HepG2 (cell line): ENCODE data around the gene KLF6. TPM values are rescaled to one million over a fixed set of nuclear protein-coding genes. Genes with fewer than 3 reads are reported as not detected.

ENCODE experiments used
- CBX2 ChIP-seq, 2 experiments: fragments of 200-600 bp in 1 of 2; sonication (generic); formaldehyde crosslinking in 1 of 2; IDR thresholded peaks; 2 replicates each; pipeline versions ENCODE4 v1.7.0 to v1.8.1; 2018 to 2022; ENCODE audit warnings: low read depth in 2 of 2, low read length in 1 of 2, mild to moderate bottlenecking in 1 of 2, missing genetic modification reagents in 1 of 2
- GATAD1 ChIP-seq: IDR thresholded peaks from 2 replicates; pipeline ENCODE4 v1.6.1; 2016; ENCODE audit warnings: missing genetic modification reagents, missing compliant biosample characterization
- LCORL ChIP-seq, 2 experiments: fragments of 450-650 bp in 1 of 2; sonication (generic) in 1 of 2; formaldehyde crosslinking in 1 of 2; IDR thresholded peaks; 2 replicates each; pipeline versions ENCODE4 v1.5.0 to v1.6.1; 2017 to 2020; ENCODE audit warnings: antibody characterized with exemption in 1 of 2, missing genetic modification reagents in 1 of 2
- MIER3 ChIP-seq: IDR thresholded peaks from 2 replicates; pipeline ENCODE4 v1.6.1; 2016; ENCODE audit warnings: missing compliant biosample characterization, borderline replicate concordance
- NCOA2 ChIP-seq: sonication (generic); formaldehyde crosslinking; IDR thresholded peaks from 2 replicates; pipeline ENCODE4 v1.8.0; 2022; ENCODE audit warnings: inconsistent platforms
- ZBTB42 ChIP-seq: sonication (generic); formaldehyde crosslinking; IDR thresholded peaks from 2 replicates; pipeline ENCODE4 v1.5.0; 2020; ENCODE audit warnings: mild to moderate bottlenecking, missing genetic modification reagents
- ZNF451 ChIP-seq: sonication (generic); formaldehyde crosslinking; IDR thresholded peaks from 2 replicates; pipeline ENCODE4 v1.5.0; 2020; ENCODE audit warnings: mild to moderate bottlenecking, missing genetic modification reagents
- ZNF564 ChIP-seq: sonication (generic); formaldehyde crosslinking; IDR thresholded peaks from 2 replicates; pipeline ENCODE4 v1.8.1; 2023; ENCODE audit warnings: mild to moderate bottlenecking, missing genetic modification reagents
- ZNF629 ChIP-seq: sonication (generic); formaldehyde crosslinking; conservative IDR thresholded peaks from 2 replicates; pipeline ENCODE4 v1.5.0; 2020; ENCODE audit warnings: missing genetic modification reagents
- ZNF670 ChIP-seq: sonication (generic); formaldehyde crosslinking; IDR thresholded peaks from 2 replicates; pipeline ENCODE4 v1.8.0; 2022; ENCODE audit warnings: mild to moderate bottlenecking, missing genetic modification reagents, borderline replicate concordance
- polyA plus RNA-seq, 8 experiments: library from polyadenylated mRNA; depleted of rRNA in 3 of 8; stranded (reverse) in 7 of 8; unstranded in 1 of 8; fragments of >200 nt; fragmentation: Illumina TruSeq in 4 of 8; extraction: Trizol in 4 of 8; gene quantifications; 2 replicates each; pipeline versions ENCODE4 v1.2.1 to v1.2.3, GENCODE V29; 2011 to 2016; ENCODE audit warnings: low read depth in 4 of 8, missing spikeins in 1 of 8, mixed read lengths in 1 of 8; ENCODE audit not compliant: insufficient read depth in 1 of 8
- total RNA-seq, 5 experiments: library from RNA; depleted of rRNA; stranded (reverse); fragments of >200 nt; fragmentation: Illumina TruSeq; extraction: Trizol; gene quantifications; 2 replicates each; pipeline ENCODE4 v1.2.3, GENCODE V29; 2016; ENCODE audit warnings: low read depth in 1 of 5
- TF ChIP-seq, protein P1 (sequence below): sonication (generic); formaldehyde crosslinking; IDR thresholded peaks from 2 replicates; pipeline ENCODE4 v1.5.1; 2020; ENCODE audit warnings: missing genetic modification reagents, mild to moderate bottlenecking, borderline replicate concordance
- TF ChIP-seq, protein P2 (sequence below): sonication (generic); formaldehyde crosslinking; IDR thresholded peaks from 2 replicates; pipeline ENCODE4 v1.4.0; 2020; ENCODE audit warnings: mild to moderate bottlenecking, missing genetic modification reagents
- TF ChIP-seq, protein P3 (sequence below): sonication (generic); formaldehyde crosslinking; IDR thresholded peaks from 2 replicates; pipeline ENCODE4 v1.5.1; 2020; ENCODE audit warnings: missing genetic modification reagents, mild to moderate bottlenecking, borderline replicate concordance
- TF ChIP-seq, protein P4 (sequence below): sonication (generic); formaldehyde crosslinking; IDR thresholded peaks from 2 replicates; pipeline ENCODE4 v1.5.1; 2020; ENCODE audit warnings: mild to moderate bottlenecking, missing genetic modification reagents, borderline replicate concordance
- TF ChIP-seq, protein P5 (sequence below): sonication (generic); formaldehyde crosslinking; IDR thresholded peaks from 2 replicates; pipeline ENCODE4 v1.4.0; 2020; ENCODE audit warnings: missing genetic modification reagents
- TF ChIP-seq, protein P6 (sequence below), 2 experiments: IDR thresholded peaks; 2 replicates each; pipeline ENCODE4 v1.6.1; 2011 to 2012; ENCODE audit warnings: low read length in 2 of 2, borderline replicate concordance in 1 of 2, low read depth in 1 of 2, mild to moderate bottlenecking in 1 of 2, moderate library complexity in 1 of 2
- TF ChIP-seq, protein P7 (sequence below): IDR thresholded peaks from 2 replicates; pipeline ENCODE4 v1.6.1; 2016; ENCODE audit warnings: control low read depth

Gene KLF6
- total and polyA plus RNA-seq, 2 of the 13 experiments (the other 11 are each of a cell fraction or from before 2014, with no cell fraction given) = 27.0 to 71.9 TPM

DNA sequence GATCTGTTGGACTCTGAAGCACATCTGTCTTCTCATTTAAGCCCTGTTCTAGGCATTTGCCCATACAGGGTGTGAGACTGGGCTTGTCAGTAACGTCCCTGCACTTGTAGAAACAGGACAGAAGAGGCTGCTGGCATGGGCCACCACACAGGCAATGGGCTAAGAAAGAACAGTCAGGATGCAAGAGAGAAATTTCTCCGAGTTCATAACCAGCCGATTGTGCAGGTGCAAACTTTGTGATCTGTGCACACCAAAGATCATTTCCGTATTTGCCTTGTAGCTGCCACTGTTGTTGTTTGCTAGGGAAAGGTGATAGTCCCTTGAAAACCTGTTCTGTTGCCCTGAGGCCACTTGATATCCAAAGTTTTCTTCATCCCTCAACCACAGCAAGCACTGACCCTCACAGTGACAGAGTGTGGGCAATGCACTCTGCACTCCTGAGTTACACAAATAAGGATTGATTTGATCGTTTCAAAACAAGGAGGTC lies 20.3 kb downstream of the KLF6 start (continued):
- TF ChIP-seq, protein P1, sequence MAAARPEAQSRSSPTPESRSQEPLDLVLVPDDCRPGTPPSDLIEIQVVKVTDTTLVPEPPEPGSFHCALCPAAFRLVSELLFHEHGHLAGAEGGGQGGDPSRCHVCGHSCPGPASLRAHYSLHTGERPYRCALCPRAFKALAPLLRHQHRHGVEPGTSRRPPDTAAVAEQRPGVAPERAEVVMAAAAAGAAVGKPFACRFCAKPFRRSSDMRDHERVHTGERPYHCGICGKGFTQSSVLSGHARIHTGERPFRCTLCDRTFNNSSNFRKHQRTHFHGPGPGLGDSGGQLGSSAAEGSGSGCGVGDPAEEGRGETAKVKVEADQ (CRISPR knock-in tag) = no peak
- TF ChIP-seq, protein P2, sequence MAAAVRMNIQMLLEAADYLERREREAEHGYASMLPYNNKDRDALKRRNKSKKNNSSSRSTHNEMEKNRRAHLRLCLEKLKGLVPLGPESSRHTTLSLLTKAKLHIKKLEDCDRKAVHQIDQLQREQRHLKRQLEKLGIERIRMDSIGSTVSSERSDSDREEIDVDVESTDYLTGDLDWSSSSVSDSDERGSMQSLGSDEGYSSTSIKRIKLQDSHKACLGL (CRISPR knock-in tag) = no peak
- TF ChIP-seq, protein P3, sequence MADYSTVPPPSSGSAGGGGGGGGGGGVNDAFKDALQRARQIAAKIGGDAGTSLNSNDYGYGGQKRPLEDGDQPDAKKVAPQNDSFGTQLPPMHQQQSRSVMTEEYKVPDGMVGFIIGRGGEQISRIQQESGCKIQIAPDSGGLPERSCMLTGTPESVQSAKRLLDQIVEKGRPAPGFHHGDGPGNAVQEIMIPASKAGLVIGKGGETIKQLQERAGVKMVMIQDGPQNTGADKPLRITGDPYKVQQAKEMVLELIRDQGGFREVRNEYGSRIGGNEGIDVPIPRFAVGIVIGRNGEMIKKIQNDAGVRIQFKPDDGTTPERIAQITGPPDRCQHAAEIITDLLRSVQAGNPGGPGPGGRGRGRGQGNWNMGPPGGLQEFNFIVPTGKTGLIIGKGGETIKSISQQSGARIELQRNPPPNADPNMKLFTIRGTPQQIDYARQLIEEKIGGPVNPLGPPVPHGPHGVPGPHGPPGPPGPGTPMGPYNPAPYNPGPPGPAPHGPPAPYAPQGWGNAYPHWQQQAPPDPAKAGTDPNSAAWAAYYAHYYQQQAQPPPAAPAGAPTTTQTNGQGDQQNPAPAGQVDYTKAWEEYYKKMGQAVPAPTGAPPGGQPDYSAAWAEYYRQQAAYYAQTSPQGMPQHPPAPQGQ (CRISPR knock-in tag) = no peak
- TF ChIP-seq, protein P4, sequence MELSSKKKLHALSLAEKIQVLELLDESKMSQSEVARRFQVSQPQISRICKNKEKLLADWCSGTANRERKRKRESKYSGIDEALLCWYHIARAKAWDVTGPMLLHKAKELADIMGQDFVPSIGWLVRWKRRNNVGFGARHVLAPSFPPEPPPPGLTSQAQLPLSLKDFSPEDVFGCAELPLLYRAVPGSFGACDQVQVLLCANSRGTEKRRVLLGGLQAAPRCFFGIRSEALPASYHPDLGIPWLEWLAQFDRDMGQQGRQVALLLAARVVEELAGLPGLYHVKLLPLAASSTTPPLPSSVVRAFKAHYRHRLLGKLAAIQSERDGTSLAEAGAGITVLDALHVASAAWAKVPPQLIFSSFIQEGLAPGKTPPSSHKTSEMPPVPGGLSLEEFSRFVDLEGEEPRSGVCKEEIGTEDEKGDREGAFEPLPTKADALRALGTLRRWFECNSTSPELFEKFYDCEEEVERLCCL = no peak
- TF ChIP-seq ZNF629 (CRISPR knock-in tag) = peak; percentile 40
- TF ChIP-seq, protein P5, sequence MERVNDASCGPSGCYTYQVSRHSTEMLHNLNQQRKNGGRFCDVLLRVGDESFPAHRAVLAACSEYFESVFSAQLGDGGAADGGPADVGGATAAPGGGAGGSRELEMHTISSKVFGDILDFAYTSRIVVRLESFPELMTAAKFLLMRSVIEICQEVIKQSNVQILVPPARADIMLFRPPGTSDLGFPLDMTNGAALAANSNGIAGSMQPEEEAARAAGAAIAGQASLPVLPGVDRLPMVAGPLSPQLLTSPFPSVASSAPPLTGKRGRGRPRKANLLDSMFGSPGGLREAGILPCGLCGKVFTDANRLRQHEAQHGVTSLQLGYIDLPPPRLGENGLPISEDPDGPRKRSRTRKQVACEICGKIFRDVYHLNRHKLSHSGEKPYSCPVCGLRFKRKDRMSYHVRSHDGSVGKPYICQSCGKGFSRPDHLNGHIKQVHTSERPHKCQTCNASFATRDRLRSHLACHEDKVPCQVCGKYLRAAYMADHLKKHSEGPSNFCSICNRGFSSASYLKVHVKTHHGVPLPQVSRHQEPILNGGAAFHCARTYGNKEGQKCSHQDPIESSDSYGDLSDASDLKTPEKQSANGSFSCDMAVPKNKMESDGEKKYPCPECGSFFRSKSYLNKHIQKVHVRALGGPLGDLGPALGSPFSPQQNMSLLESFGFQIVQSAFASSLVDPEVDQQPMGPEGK (CRISPR knock-in tag) = no peak
- TF ChIP-seq ZNF451 (CRISPR knock-in tag) = no peak
- no peak for TF ChIP-seq ZNF564 (CRISPR knock-in tag)
- no peak for TF ChIP-seq LCORL (IDR thresholded peaks at IDR 0.05)
- TF ChIP-seq LCORL (CRISPR knock-in tag; IDR thresholded peaks at IDR 0.05) = peak; percentile 53; the same call in 1 of the 2 replicates
- TF ChIP-seq GATAD1 = 0 out of 2 replicates have a peak, but pooled peaks have one; percentile 22
- TF ChIP-seq ZNF670 (CRISPR knock-in tag) = no peak
- TF ChIP-seq NCOA2 = 0 out of 2 replicates have a peak, but pooled peaks have one; percentile 24
- TF ChIP-seq ZBTB42 (CRISPR knock-in tag) = no peak
- TF ChIP-seq MIER3 (CRISPR knock-in tag) = no peak
- TF ChIP-seq CBX2 (IDR thresholded peaks at IDR 0.05; ENCODE audit: low read depth, low read length) = no peak
- no peak for TF ChIP-seq CBX2 (CRISPR knock-in tag; IDR thresholded peaks at IDR 0.05; ENCODE audit: low read depth)
- TF ChIP-seq, protein P6, sequence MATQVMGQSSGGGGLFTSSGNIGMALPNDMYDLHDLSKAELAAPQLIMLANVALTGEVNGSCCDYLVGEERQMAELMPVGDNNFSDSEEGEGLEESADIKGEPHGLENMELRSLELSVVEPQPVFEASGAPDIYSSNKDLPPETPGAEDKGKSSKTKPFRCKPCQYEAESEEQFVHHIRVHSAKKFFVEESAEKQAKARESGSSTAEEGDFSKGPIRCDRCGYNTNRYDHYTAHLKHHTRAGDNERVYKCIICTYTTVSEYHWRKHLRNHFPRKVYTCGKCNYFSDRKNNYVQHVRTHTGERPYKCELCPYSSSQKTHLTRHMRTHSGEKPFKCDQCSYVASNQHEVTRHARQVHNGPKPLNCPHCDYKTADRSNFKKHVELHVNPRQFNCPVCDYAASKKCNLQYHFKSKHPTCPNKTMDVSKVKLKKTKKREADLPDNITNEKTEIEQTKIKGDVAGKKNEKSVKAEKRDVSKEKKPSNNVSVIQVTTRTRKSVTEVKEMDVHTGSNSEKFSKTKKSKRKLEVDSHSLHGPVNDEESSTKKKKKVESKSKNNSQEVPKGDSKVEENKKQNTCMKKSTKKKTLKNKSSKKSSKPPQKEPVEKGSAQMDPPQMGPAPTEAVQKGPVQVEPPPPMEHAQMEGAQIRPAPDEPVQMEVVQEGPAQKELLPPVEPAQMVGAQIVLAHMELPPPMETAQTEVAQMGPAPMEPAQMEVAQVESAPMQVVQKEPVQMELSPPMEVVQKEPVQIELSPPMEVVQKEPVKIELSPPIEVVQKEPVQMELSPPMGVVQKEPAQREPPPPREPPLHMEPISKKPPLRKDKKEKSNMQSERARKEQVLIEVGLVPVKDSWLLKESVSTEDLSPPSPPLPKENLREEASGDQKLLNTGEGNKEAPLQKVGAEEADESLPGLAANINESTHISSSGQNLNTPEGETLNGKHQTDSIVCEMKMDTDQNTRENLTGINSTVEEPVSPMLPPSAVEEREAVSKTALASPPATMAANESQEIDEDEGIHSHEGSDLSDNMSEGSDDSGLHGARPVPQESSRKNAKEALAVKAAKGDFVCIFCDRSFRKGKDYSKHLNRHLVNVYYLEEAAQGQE (IDR thresholded peaks at IDR 0.05; ENCODE audit: borderline replicate concordance in 1 of 2, low read depth in 1 of 2, low read length in 2 of 2) = no peak
- TF ChIP-seq, protein P7, sequence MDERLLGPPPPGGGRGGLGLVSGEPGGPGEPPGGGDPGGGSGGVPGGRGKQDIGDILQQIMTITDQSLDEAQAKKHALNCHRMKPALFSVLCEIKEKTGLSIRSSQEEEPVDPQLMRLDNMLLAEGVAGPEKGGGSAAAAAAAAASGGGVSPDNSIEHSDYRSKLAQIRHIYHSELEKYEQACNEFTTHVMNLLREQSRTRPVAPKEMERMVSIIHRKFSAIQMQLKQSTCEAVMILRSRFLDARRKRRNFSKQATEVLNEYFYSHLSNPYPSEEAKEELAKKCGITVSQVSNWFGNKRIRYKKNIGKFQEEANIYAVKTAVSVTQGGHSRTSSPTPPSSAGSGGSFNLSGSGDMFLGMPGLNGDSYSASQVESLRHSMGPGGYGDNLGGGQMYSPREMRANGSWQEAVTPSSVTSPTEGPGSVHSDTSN (CRISPR knock-in tag) = no peak
